ENCODE data around the gene GSK3A.

GRCh38 chr19:42230571-42230970 lies 11.8 kb downstream of the GSK3A start:
- no peak for TF ChIP-seq OSR1 (CRISPR knock-in tag; IDR thresholded peaks at IDR 0.05)
- no peak for TF ChIP-seq ISL1 (CRISPR knock-in tag; IDR thresholded peaks at IDR 0.05)
- TF ChIP-seq PATZ1 (CRISPR knock-in tag; IDR thresholded peaks at IDR 0.05; ENCODE audit: borderline replicate concordance) = no peak
- no peak for TF ChIP-seq ESRRG (CRISPR knock-in tag; IDR thresholded peaks at IDR 0.05)
- no peak for TF ChIP-seq GLIS3 (CRISPR knock-in tag; IDR thresholded peaks at IDR 0.05)
